Measurements from ENCODE around the gene ABCD2.
"Not testable (repeated sequence)": the region's sequence is repeated elsewhere in the genome, so short reads cannot be mapped to it uniquely, and the experiment has no call there.

The ABCD2 gene

DNA sequence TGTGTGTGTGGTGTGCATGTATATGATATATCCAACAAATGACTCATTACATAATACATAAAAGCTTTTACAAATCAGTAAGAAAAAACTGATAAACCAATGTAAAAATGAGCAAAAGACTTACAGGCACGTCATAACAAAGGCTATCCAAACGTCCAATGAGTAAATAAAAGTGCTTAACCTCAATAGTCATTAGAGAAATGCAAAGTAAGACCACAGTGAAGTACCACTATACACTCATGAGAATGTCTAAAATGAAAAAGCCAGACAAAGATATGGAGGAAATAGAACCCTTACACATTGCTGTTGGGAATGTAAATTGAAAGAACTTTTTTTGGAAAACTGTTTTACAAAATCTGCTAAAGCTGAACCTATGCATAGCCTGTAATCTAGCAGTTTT lies 7.8 kb downstream of the ABCD2 start:
- DNase-seq (ENCODE audit: low spot score), result no peak

- no peak for DNase-seq (ENCODE audit: low spot score)
These were observed 9.1 kb downstream of the ABCD2 start for GRCh38 chr12:39610436-39611025.

GRCh38 chr12:39606712-39607423 lies 12.7 kb downstream of the ABCD2 start:
- DNase-seq (ENCODE audit: low spot score), result no peak

DNA sequence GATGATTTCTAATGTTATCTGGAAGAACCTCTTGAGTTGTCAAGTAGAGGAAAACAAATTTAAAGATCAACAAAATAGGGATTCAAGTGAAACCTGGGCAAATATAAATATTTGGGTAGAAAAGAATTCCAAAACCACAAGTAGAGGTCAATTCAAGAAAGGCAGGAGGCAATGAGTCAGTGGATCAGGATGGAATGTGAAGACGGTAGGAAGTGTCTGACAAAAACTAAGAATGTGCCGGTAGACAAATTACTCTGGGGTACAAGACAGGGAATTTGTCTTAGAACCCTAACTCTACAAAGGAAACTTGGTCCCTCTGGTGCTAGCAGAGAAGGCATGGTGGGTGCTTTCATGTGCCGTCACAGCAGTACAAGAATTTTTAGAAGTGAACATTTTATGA lies 13.6 kb downstream of the ABCD2 start:
- DNase-seq (ENCODE audit: low spot score), result no peak

GRCh38 chr12:39605501-39605900 lies 14.1 kb downstream of the ABCD2 start:
- no peak for DNase-seq (ENCODE audit: low spot score)

DNA sequence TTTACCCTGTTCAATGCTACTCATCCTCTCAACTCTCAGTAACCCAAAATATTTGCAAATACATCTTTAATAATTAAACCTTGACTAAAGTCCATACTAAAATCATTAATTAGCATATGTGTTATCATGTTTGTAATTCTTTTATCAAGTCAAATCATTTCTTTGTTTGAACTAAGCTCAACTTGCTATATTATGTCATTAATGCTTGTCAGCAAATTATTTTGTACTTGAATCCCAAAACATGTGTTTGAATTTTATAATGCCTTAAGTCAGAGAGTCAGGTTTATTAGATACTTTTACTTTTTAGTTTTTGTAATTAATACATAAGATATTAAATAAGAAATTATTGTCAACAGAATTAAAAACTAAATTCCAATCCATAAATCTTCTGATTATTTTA lies 16.5 kb downstream of the ABCD2 start:
- DNase-seq (ENCODE audit: low spot score), result no peak

GRCh38 chr12:39601951-39602350 lies 17.7 kb downstream of the ABCD2 start:
- not testable (repeated sequence) for DNase-seq (ENCODE audit: low spot score)

GRCh38 chr12:39595928-39596327 lies 23.7 kb downstream of the ABCD2 start:
- no peak for DNase-seq (ENCODE audit: low spot score)

DNA sequence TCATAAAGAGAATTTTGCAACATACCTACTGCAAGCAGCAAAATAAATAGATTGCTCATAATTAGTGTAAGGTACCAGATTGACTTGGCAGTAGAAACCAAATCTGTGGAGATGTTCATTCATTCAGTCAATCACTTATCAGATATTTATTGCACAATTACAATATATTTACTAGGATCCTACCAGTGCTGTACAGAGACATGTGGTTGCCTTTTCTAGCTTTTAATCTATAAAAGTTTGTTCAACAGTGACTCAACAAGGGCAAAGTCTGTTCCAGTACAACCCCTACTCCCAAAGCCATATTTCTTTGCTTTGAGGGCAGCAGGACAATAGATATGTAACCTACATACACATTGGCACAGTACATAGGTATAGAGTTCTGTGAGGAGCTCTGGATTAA lies 27.3 kb downstream of the ABCD2 start:
- no peak for DNase-seq (ENCODE audit: low spot score)

DNA sequence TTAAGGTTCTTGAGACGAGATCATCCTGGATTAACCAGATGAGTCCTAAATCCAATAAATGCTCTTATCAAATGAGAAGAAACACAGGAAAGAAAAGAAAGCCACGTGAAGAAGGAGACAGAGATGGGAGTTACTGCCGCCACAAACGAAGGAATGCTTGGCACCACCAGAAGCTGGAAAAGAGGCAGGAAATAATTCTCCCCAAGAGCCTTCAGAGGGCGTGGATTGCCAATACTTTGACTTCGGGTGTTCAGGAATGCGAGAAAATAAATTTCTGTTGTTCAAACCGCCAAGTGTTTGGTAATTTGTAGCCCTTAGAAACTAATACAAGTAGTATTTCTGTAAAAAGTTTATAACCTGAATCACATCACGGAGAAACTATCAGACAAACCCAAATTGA lies 31.3 kb downstream of the ABCD2 start:
- DNase-seq (ENCODE audit: low spot score), result no peak

- no peak for DNase-seq (ENCODE audit: low spot score)
These were observed 32.4 kb downstream of the ABCD2 start for GRCh38 chr12:39587225-39587624.

DNA sequence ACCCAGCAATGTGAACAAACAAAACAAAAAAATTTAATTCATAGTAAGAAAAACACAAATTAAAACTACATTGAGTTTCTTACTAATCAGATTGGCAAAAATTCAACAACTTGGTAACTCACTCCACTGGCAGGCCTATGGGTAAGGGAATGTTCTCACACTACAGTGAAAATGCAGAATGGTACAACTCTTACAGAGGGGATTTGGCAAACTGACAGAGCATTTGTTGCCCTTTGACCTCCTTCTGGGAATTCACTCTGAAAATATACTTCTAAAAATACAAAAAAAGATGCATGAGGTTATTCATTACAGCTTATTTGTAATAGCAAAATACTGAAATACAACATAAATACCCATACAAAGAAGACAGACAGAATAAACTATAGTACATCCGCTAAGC lies 32.8 kb downstream of the ABCD2 start:
- no peak for DNase-seq (ENCODE audit: low spot score)

- DNase-seq (ENCODE audit: low spot score), result no peak
These were observed 38.0 kb downstream of the ABCD2 start for GRCh38 chr12:39581592-39581991.

DNA sequence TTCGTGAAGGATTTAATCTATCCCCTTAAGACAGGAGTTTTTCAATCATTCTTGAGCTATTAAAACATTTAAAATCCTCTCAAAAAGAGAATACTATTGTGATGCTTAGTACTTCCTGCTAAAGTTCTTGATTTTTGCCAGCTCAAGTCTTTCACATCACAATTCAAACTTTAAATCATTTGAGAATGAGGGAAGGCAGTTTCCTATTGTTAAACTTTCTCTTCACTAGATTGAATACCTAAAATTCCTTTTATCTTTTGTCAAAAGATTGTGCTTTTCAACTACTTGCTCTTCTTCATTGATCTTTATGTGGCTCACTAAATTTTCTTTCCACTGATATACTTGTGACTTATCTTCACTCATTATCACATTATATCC lies 44.1 kb downstream of the ABCD2 start:
- DNase-seq (ENCODE audit: low spot score), result no peak

DNA sequence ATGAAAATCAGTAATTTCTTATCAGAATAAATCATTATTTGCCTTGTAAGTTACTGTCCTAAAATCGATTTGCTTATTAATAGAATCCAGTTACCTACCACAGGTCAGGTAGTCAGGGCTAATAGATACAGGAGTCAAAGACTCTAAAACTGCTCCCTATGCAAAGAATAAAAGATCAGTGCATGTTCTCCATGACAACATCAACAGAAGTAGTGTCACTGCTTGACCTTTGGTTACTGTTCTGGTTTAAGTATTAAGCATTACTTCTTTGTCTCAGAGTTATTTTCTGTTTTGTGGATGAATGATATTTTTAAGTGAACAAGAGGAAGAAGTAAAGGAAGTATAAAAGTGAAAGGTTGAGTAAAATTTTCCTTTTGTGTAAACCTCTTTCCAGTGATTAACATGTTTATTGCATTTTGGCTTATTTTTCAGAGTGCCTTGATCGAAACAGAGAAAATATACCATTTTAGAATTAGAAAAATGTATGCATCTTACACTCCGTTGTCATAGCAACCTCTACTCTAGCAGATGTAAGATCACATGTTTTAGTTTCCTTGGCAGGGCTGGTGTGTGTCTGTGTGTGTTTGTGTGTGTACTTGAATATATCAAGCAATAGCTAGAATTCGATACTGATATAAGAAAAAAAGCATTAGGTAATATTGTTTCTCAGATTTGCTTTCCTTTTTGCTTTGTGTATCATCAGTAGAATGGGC lies 44.7 kb downstream of the ABCD2 start:
- DNase-seq (ENCODE audit: low spot score), result no peak

DNA sequence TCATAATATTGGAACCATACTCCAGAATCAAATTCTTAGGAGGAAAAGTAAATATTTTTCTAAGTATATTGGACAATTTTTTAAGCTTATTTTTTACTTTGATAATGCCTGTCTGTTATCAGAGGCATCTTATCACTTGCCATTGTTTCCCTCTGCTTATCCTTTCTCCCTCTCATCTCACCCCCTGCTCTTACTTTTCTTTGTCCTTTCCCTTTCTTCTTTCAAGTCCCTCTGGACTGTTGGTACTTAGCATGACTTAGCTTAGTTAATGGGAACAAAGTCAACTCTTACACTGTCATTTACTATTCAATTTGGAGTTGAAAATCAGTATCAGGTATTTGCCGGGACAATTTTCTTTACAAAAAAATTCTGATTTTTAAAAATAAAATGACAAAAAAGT lies 45.2 kb downstream of the ABCD2 start:
- no peak for DNase-seq (ENCODE audit: low spot score)

- DNase-seq (ENCODE audit: low spot score), result no peak
These were observed 45.6 kb downstream of the ABCD2 start for GRCh38 chr12:39573971-39574370.

- DNase-seq (ENCODE audit: low spot score), result no peak
These were observed 47.1 kb downstream of the ABCD2 start for GRCh38 chr12:39572551-39572950.

GRCh38 chr12:39571351-39571750 lies 48.3 kb downstream of the ABCD2 start:
- no peak for DNase-seq (ENCODE audit: low spot score)

DNA sequence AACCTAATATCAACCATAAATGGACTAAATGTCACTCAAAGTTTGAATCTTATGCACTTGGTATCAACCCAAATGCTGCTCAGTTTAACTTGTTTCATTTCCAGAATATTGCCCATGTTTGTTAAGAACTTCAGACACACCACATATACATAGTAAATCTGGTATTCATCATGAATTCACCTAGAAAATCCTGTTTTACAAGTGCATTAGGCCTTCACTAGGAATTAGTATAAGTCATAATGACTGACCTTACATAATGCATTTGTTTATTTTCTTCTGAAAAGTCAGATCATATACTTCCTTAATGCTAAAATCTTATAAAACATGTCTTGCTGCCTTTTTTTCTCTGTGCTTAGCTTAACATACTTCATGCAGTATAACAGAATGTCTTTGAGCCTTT lies 66.1 kb downstream of the ABCD2 start:
- DNase-seq (ENCODE audit: low spot score), result no peak

DNA sequence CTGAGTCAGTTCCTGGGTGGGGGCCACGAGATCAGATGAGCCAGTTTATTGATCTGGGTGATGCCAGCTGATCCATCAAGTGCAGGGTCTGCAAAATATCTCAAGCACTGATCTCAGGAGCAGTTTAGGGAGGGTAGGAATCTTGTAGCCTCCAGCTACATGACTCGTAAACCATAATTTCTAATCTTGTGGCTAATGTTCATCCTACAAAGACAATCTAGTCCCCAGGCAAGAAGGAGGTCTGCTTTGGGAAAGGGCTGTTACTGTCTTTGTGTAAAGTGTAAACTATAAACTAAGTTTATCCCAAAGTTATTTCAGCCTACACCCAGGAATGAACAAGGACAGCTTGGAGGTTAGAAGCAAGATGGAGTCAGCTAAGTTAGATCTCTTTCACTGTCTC lies 75.4 kb downstream of the ABCD2 start:
- DNase-seq (ENCODE audit: low spot score), result not testable (repeated sequence)

DNA sequence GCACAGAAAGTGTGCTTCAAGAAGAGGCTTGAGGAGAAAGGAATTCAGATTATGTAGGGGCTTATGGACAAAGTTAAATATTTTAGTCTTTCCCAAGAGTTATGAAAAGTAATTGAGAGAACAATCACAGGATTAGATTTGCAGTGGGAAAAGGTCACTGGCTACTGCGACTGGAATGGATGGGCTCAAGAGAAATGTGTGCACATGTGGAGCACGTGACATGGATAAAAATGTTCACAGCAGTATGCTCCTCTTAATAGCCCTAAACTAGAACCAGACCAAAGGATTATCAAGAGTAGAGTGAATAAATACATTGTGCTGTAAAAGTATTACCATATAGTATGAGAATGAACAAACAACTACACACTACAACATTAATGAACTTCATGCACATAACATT lies 78.1 kb downstream of the ABCD2 start:
- DNase-seq (ENCODE audit: low spot score), result no peak

DNA sequence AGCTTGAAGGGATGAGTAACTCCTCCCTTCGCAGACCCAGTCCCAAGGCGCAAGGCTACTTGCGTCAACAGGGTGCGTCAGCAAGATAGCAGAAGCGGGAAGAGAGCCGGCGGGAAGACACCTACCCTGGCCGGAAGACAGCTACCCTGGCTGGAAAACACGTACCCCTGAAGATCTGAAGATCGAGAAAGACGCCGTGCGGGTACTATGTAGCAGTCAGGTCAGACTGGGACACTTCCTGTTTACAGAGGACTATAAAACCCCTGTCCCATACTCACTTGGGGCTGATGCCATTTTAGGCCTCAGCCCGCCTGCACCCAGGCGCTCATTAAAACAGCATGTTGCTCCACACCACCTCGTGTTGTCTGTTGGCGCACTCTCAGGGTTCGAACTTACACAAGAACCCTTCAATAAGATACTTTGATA lies 80.9 kb downstream of the ABCD2 start:
- DNase-seq (ENCODE audit: low spot score), result no peak

DNA sequence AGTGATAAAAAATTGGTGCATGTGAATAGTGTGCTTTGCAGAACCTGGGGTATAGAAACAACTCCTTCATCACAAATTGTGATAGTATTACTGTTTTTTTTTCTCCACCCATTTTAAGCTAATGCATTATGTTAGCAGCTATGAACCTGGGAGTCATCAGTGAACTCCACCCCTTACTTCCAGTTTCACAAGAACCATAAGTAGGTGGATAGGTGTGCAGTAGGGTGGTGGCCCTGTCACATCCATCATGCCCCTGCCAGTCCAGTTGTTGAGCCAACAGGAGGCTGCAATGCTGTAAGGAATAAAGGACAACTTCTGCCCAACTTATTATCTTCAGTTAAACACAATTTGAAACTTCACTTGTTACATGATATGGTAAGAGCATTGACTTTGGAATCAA lies 85.7 kb downstream of the ABCD2 start:
- no peak for DNase-seq (ENCODE audit: low spot score)

Data from putamen (tissue), 1 donor.